HEK293 (cell line): ENCODE results near the gene GSTT4.

Experiments used
- CTCF ChIA-PET: fragments of 350-600 bp; formaldehyde crosslinking; extraction: SDS; loops from one replicate; lab custom pipeline; 2021; ENCODE audit warnings: antibody characterized with exemption; lab: Yijun Ruan, JAX
- POLR2A ChIA-PET: fragments of 300-600 bp; formaldehyde crosslinking; extraction: SDS; loops from one replicate; lab custom pipeline; 2020; ENCODE audit warnings: antibody characterized with exemption, inconsistent platforms; lab: Yijun Ruan, JAX
- H3K27ac ChIP-seq: fragments of 200-500 bp; sonication (Bioruptor generic); 2 replicates; pipeline ENCODE4 v1.5.1; 2014; ENCODE audit warnings: low read depth, low read length, control low read depth, inconsistent platforms; ENCODE audit errors: extremely low read depth
- H3K36me3 ChIP-seq, 2 experiments: fragments of 200-500 bp in 1 of 2; sonication (Bioruptor generic) in 1 of 2; 1 replicate in 1 of 2; 2 replicates in 1 of 2; pipeline ENCODE4 v1.5.1; 2014 to 2017; ENCODE audit warnings: inconsistent platforms in 2 of 2, low read length in 2 of 2; ENCODE audit not compliant: control insufficient read depth in 2 of 2, insufficient read depth in 1 of 2
- H3K4me1 ChIP-seq: fragments of 200-500 bp; sonication (Bioruptor generic); 2 replicates; pipeline ENCODE4 v1.5.1; 2014; ENCODE audit warnings: mild to moderate bottlenecking, low read length, inconsistent platforms; ENCODE audit not compliant: control insufficient read depth, insufficient read depth
- H3K4me3 ChIP-seq: 2 replicates; pipeline ENCODE4 v1.5.1; 2011; ENCODE audit warnings: low read depth, mild to moderate bottlenecking, control low read depth, low read length, moderate library complexity
- H3K9me3 ChIP-seq: fragments of 200-500 bp; sonication (Bioruptor generic); 2 replicates; pipeline ENCODE4 v1.5.1; 2014; ENCODE audit warnings: low read depth, low read length, inconsistent platforms; ENCODE audit not compliant: control insufficient read depth, insufficient read depth
- BCL11A ChIP-seq: fragments of 450-650 bp; formaldehyde crosslinking; IDR thresholded peaks from 2 replicates; pipeline ENCODE4 v1.5.1; 2016; ENCODE audit warnings: low read depth, missing biosample characterization, missing genetic modification characterization
- IKZF3 ChIP-seq: fragments of 450-650 bp; IDR thresholded peaks from 2 replicates; pipeline ENCODE4 v1.5.0; 2018; ENCODE audit warnings: missing biosample characterization, mild to moderate bottlenecking, missing genetic modification characterization, moderate library complexity
- SCRT2 ChIP-seq: fragments of 450-650 bp; formaldehyde crosslinking; IDR thresholded peaks from 2 replicates; pipeline ENCODE4 v1.5.1; 2016; ENCODE audit warnings: missing biosample characterization, missing genetic modification characterization
- WT1 ChIP-seq: fragments of 450-650 bp; formaldehyde crosslinking; IDR thresholded peaks from 2 replicates; pipeline ENCODE4 v1.5.1; 2016; ENCODE audit warnings: missing biosample characterization, missing genetic modification characterization
- ZBTB17 ChIP-seq: fragments of 450-650 bp; formaldehyde crosslinking; IDR thresholded peaks from 2 replicates; pipeline ENCODE4 v1.5.1; 2016; ENCODE audit warnings: missing biosample characterization, missing genetic modification characterization
- ZNF146 ChIP-seq: fragments of 450-650 bp; formaldehyde crosslinking; IDR thresholded peaks from 2 replicates; pipeline ENCODE4 v1.5.1; 2016; ENCODE audit warnings: missing biosample characterization, missing genetic modification characterization
- ZNF155 ChIP-seq: fragments of 450-650 bp; formaldehyde crosslinking; IDR thresholded peaks from 2 replicates; pipeline ENCODE4 v1.5.1; 2016; ENCODE audit warnings: missing biosample characterization, missing genetic modification characterization
- ZNF16 ChIP-seq: fragments of 450-650 bp; formaldehyde crosslinking; IDR thresholded peaks from 2 replicates; pipeline ENCODE4 v1.5.1; 2016; ENCODE audit warnings: low read depth, missing biosample characterization, missing genetic modification characterization
- ZNF23 ChIP-seq: fragments of 450-650 bp; formaldehyde crosslinking; IDR thresholded peaks from 2 replicates; pipeline ENCODE4 v1.5.1; 2016; ENCODE audit warnings: missing biosample characterization, missing genetic modification characterization, borderline replicate concordance
- ZNF239 ChIP-seq: fragments of 450-650 bp; formaldehyde crosslinking; IDR thresholded peaks from 2 replicates; pipeline ENCODE4 v1.5.1; 2016; ENCODE audit warnings: missing biosample characterization, missing genetic modification characterization
- ZNF341 ChIP-seq: fragments of 450-650 bp; formaldehyde crosslinking; IDR thresholded peaks from 2 replicates; pipeline ENCODE4; 2016; ENCODE audit warnings: low read depth, missing biosample characterization, missing genetic modification characterization
- ZNF518A ChIP-seq: fragments of 450-650 bp; formaldehyde crosslinking; conservative IDR thresholded peaks from 2 replicates; pipeline ENCODE4 v1.5.1; 2016; ENCODE audit warnings: low read depth, missing biosample characterization, missing genetic modification characterization
- ZNF561 ChIP-seq: fragments of 450-650 bp; IDR thresholded peaks from 2 replicates; pipeline ENCODE4 v1.5.1; 2018; ENCODE audit warnings: missing biosample characterization, missing genetic modification characterization, borderline replicate concordance
- ZNF670 ChIP-seq: fragments of 450-650 bp; formaldehyde crosslinking; IDR thresholded peaks from 2 replicates; pipeline ENCODE4 v1.5.1; 2016; ENCODE audit warnings: missing biosample characterization, missing genetic modification characterization, low read depth

The GSTT4 gene

GRCh38 chr22:24006207-24006913 is 1.1 kb upstream of the GSTT4 start:
- CTCF ChIA-PET: interaction anchor here (0.7 kb wide), 1 partner anchor 22 kb away, joined by 3 read pairs; no protein-coding TSS in a partner anchor
- POLR2A ChIA-PET: no interaction called here
- H3K36me3 ChIP-seq: no peaks in the 10 kb centered on the region

GRCh38 chr22:24003887-24004286 is 1.4 kb downstream of the GSTT4 start:
- TF ChIP-seq ZNF16 (tag by site-specific recombination): no peak
- Histone ChIP-seq H3K4me3 (no peak overlapping the region), H3K9me3 (no peaks in the 10 kb centered on the region), H3K36me3 (no peaks in the 10 kb centered on the region), H3K27ac (no peak overlapping the region), H3K4me1 (no peaks in the 10 kb centered on the region)
- CTCF ChIA-PET: interaction anchor here (0.6 to 1.1 kb wide), 2 partner anchors 172 to 1049 kb away, joined by 3 read pairs; no protein-coding TSS in a partner anchor
- POLR2A ChIA-PET: interaction anchor here (0.6 kb wide), 1 partner anchor 480 kb away, joined by 11 read pairs; no protein-coding TSS in a partner anchor

More at GRCh38 chr22:24006207-24006913, 1.1 kb upstream of the GSTT4 start:
- Histone ChIP-seq H3K4me1 (no peaks in the 10 kb centered on the region), H3K27ac (no peak overlapping the region), H3K4me3 (no peak overlapping the region), H3K9me3 (no peaks in the 10 kb centered on the region)
- no peak for TF ChIP-seq ZNF239 (tag by site-specific recombination)
- no peak for TF ChIP-seq ZNF670 (tag by site-specific recombination)
- peak; percentile 91; the same call in 1 of the 2 replicates for TF ChIP-seq ZNF23 (tag by site-specific recombination)
- peak; percentile 67 for TF ChIP-seq ZBTB17 (tag by site-specific recombination)
- no peak for TF ChIP-seq ZNF561 (tag by site-specific recombination)
- TF ChIP-seq ZNF146 (tag by site-specific recombination): no peak
- no peak for TF ChIP-seq WT1 (tag by site-specific recombination)

- no peak overlapping the region for H3K27ac ChIP-seq
- H3K4me1 ChIP-seq: no peaks in the 10 kb centered on the region
- ChIA-PET CTCF (no interaction called here), POLR2A (no interaction called here)
- no peaks in the 10 kb centered on the region for H3K36me3 ChIP-seq
- H3K4me3 ChIP-seq: no peak overlapping the region
- no peaks in the 10 kb centered on the region for H3K9me3 ChIP-seq
- no peak for TF ChIP-seq IKZF3 (tag by site-specific recombination)
- TF ChIP-seq ZNF341: no peak
- no peak for TF ChIP-seq ZNF155 (tag by site-specific recombination)
- TF ChIP-seq BCL11A (tag by site-specific recombination): no peak
- TF ChIP-seq SCRT2: peak; percentile 34; the same call in 1 of the 2 replicates
- TF ChIP-seq ZNF518A (tag by site-specific recombination): no peak
Observed at GRCh38 chr22:24002851-24003250, 2.4 kb downstream of the GSTT4 start.
